Sigmoid colon (tissue), 4 donors: ENCODE measurements around the gene PRG3.

Experiments
- POLR2A ChIP-seq, 2 donors: fragments of 450-650 bp; IDR thresholded peaks; one replicate each; pipeline ENCODE4 v1.6.1; 2016; ENCODE audit warnings: antibody characterized with exemption in 2 of 2, mild to moderate bottlenecking in 2 of 2, moderate library complexity in 2 of 2
- POLR2AphosphoS5 ChIP-seq, 4 donors: sonication (generic); formaldehyde crosslinking; IDR thresholded peaks; one replicate each; pipeline ENCODE4 v1.6.1; 2017; ENCODE audit warnings: antibody characterized with exemption in 4 of 4
- TF ChIP-seq, protein P1 (sequence below), 4 experiments: fragments of 450-650 bp in 3 of 4; fragments of 200-600 bp in 1 of 4; IDR thresholded peaks; one replicate each; pipeline ENCODE4 v1.5.1; 2016 to 2019; ENCODE audit warnings: antibody characterized with exemption in 4 of 4, mild to moderate bottlenecking in 3 of 4, moderate library complexity in 2 of 4

DNA sequence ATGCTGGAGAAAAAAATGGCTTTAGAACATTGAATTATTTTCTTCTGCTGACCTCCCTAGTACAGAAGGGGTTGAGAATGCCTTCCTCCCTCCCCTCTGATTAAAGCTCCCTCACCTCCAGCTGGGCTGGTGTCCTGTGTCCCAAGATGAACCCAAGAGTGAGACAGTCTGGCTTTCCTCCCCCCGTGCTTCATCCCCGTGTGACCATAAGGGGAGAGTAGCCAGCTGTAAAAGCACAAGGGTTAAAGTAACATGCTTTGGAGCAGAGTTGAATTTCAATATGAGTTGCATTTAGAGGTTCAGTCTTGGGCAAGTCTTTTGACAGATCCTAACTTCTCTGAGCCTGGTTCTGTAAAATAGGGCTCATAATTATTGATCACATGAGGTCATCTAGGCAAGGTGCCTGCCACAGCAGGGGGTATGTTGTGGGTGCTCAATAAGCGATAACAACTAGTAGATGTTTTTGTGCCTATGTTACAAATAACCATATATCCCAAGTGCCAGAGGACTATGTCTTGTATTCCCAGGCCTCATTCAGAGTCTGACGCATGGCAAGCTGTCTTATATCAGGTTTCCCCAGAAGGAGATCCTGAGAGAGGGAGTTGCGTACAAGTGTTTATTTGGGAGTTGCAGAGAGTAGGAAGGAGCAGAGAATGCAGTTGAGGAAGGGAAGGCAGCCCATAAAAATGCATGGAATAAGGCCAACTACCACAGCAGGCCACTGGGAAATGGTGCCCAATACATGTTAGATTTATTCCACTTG lies 5.4 kb upstream of the PRG3 start:
- TF ChIP-seq, protein P1, sequence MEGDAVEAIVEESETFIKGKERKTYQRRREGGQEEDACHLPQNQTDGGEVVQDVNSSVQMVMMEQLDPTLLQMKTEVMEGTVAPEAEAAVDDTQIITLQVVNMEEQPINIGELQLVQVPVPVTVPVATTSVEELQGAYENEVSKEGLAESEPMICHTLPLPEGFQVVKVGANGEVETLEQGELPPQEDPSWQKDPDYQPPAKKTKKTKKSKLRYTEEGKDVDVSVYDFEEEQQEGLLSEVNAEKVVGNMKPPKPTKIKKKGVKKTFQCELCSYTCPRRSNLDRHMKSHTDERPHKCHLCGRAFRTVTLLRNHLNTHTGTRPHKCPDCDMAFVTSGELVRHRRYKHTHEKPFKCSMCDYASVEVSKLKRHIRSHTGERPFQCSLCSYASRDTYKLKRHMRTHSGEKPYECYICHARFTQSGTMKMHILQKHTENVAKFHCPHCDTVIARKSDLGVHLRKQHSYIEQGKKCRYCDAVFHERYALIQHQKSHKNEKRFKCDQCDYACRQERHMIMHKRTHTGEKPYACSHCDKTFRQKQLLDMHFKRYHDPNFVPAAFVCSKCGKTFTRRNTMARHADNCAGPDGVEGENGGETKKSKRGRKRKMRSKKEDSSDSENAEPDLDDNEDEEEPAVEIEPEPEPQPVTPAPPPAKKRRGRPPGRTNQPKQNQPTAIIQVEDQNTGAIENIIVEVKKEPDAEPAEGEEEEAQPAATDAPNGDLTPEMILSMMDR (IDR thresholded peaks at IDR 0.05), result no peak
- no peak for TF ChIP-seq POLR2A (IDR thresholded peaks at IDR 0.05)
- TF ChIP-seq POLR2AphosphoS5 (IDR thresholded peaks at IDR 0.05), result no peak
